DMS153 treated with DMSO at 0.1 percent for 48 hours (cell line): ENCODE measurements around the gene MARCHF4.
"Not testable (repeated sequence)": the region's sequence is repeated elsewhere in the genome, so short reads cannot be mapped to it uniquely, and the experiment has no call there.

Experiments used
- DNase-seq: peaks from one replicate; lab custom pipeline; 2025; ENCODE audit not compliant: unreplicated experiment; lab: John Stamatoyannopoulos, UW

MARCHF4 gene

GRCh38 chr2:216392018-216392562 lies 19.8 kb upstream of the MARCHF4 start:
- DNase-seq: no peak

DNA sequence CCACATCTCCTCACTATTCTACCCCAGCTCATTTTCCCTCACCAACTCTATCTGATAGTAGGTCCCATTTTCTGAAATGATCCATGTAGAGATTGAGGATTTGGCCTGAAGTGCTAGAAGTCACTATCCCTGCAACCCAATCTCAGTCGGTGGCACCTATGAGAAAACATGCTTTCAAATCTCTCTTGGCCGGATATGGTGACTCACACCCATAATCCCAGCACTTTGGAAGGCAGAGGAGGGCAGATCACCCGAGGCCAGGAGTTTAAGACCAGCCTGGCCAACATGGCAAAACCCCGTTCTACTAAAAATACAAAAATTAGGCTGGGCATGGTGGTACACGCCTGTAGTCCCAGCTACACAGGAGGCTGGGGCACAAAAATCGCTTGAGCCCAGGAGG lies 19.1 kb upstream of the MARCHF4 start:
- no peak for DNase-seq

DNA sequence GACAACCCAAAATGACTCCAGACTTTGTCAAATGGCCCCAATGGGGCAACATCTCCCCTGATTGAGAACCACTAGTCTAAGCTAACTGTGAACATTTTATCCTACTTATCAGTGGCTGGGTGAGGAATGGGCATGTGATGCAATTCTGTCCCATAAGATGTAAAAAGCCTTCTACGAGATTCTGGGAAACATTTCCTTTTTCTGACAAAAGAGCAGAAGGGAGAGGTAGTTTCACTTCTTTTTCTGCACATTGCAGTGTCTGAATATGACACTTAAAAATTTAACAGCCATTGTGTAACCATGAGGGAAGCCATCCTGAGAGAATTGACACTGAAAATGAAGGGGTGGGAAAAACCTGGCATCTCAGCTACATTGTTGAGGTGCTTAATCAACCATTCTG lies 17.3 kb upstream of the MARCHF4 start:
- DNase-seq: no peak

DNA sequence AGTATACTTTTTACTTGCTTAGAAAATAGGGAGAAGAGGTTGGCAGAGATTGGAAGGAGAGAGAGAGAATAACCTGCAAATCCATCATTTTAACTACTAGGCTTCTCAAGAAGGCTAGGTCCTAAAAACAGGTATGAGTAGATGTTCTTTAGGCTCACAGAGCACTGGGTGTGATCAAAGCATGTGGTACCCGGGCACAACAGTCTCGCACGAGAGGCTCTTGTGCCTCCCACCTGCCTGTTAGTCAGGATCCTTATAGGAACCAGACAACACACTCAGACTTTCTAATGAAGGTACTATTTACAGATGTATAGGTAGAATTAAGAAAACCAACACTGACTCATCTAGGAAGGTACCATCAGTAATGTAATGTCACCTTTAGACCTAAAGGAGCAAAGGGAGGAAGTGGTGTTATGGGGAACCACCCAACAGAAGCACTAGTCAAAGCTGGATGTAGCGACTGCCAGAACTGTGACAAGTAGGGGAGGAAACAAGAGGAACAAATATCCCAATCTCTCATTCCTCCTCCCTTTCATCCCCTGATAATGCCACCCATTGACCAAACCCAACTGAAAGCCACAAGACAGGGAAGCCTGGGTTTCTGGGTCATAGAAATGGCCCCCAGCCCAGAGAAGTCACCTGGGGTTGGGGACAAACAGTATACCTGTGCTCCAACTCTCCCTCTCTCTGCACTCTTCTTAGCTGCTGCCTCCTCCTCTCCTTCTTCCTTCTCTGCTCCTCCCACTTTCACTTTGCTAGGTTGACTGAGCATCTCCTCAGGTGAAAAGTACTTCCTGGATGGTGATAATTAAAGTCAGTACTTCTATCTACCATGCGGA lies 16.0 kb upstream of the MARCHF4 start:
- no peak for DNase-seq

GRCh38 chr2:216387262-216387661 lies 15.0 kb upstream of the MARCHF4 start:
- DNase-seq: no peak

DNA sequence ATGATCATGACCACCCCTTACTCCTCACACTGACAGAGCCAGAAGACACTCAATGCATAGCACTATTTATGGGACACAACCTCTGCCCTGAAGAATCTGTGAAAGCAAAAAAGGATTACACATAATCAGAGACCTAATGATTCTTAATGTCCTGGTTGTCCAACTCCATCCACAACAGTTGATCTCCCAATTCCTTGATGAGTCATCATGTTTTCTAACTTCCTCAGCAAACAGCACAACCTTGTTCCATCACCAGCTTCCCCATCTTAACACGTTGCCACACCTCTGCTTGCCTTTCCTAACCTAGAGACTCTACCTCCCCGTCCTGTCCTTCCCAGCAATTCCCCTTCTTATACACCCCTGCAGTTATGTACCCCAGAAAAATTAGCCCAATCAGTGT lies 13.2 kb upstream of the MARCHF4 start:
- no peak for DNase-seq

DNA sequence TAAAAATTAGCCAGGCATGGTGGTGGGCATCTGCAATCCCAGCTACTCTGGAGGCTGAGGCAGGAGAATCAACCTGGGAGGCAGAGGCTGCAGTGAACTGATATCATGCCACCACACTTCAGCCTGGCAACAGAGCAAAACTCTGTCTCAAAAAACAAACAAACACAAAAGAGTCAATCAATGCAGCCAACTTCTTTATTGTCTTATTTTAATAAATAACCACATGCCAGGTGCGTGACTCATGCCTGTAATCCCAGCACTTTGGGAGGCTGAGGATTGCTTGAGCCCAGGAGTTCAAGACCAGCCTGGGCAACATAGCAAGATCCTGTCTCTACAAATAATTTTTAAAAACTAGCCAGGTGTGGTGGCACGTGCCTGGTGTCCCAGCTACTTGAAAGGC lies 12.1 kb upstream of the MARCHF4 start:
- not testable (repeated sequence) for DNase-seq

DNA sequence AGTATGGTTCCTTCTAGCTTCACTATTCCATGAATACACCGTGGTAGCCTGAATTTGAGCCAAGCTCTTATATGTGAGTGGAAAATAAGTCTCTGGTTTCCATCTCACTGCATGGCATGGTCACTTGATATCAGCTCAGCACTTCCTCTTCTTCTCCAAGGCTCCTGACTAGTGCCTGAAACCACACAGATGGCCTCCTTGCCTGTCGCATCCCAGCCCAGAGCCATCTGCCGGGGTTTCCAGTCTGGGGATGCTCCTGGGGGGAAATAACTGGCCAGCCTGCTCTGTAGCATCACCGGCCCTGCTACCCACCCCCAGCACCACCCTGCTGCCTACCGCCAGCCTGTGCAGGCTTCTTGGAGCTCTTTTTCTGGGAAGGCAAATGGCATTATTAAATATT lies 7.7 kb upstream of the MARCHF4 start:
- DNase-seq: no peak

DNA sequence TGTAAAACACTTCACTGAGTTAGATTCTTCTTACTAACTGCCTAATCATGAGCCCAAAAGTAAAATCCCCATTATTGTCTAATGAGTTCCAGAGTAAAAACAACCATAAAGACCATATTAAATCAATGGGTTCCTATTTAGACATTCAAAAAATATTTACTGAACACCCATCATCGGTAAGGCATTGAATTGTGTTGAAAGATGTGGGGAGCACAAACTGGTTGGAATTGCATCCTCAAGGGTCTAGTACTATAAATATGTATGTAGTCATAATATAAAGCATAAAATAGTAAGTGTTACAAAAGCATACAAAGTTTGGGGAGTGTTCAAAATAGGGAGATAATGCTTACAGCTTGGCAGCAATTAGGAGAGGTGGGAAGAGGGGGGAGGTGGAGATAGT lies 3.0 kb upstream of the MARCHF4 start:
- no peak for DNase-seq

DNA sequence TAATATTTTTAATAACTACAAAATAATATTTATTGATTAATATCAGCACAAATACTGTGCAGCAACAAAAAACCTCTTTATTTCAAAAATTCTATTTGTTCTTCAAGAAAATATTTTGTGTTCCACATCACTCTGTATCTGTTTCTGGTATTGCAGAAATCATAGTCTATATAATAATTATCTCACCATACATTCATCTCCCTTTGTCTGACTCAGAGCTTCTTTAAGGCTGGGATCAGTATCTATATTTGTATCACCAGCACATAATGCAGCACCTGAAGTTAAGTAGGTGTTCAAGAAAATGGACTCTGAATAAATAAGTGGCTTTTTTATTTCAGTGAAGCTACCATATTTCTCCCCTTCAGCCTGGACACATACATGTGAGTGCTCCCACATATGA lies 1.6 kb upstream of the MARCHF4 start:
- DNase-seq: no peak

- DNase-seq: no peak
These were observed 543 bp upstream of the MARCHF4 start for GRCh38 chr2:216372761-216373291.

GRCh38 chr2:216370961-216371712 lies 1.1 kb downstream of the MARCHF4 start:
- DNase-seq: peak; percentile 21

- DNase-seq: no peak
These were observed 2.5 kb downstream of the MARCHF4 start for GRCh38 chr2:216369821-216370220.

DNA sequence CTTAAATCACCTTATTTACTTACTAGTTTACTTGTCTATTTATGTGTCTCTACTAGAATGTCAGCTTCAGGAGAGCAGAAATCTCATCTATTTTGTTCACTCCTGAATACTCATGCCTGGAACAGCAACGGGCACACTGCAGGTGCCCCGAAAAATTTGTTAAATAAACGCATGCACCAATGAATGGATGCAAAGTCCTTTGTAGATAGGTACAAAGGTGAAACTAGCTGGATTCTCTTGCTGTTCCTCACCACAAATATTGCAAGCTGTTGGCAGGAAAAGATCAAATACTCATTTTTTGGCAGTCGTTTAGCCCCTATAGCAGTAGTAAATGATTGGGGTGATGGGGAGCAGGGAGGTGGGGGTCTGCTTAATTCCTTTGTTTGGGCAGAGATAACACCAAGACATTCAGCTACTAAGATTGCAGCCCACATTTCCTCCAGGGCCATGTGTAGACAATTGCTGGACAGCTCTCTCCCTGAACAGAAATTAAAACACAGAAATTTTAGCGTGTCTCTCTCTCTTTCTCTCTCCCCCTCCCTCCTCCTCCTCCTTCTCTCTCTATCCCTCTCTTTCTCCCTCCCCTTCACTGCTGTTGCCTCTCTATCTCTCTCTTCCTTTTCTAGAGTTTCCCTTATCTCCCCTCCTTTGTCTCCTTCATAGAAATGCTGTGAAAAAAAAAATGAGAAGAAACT lies 5.4 kb downstream of the MARCHF4 start:
- no peak for DNase-seq

GRCh38 chr2:216365518-216365917 lies 6.8 kb downstream of the MARCHF4 start:
- DNase-seq: no peak

- no peak for DNase-seq
These were observed 9.1 kb downstream of the MARCHF4 start for GRCh38 chr2:216363221-216363620.

DNA sequence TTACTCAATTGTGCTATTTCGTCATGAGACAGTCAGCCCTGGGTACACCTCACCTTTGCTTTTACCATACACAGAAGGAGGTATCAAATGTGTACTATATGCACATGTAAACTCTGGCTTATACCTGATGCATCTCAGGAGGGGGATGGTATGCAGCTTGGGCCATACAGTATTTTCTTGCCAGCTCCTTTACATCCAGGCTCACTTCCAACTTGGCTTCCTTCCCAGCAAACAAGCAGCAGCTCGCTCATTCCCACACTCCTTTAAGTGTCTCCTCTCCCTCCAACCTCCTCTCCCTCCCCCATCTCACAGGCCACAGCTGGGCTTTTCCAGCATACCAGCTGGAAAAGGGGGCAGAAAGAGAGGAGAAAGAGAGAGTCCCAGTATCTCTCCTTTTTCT lies 9.6 kb downstream of the MARCHF4 start:
- no peak for DNase-seq

DNA sequence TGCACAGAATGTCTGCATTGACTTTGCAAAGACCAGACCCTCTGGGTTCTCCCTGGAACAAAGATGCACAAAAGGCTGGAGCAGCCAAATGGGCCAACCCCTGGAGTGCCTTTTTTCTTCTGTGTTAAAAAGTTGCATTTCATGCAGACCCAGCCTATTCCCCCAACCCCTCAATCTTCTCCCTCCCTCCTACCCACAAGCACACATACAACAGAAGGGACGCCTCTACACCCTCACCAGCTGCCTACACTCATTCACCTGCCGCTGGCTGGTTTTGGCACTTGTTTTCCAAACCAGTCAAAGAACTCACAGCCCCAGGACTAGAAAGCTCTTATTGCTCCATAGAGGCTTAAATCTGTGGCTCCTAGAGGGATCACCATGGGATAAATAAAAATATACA lies 16.6 kb downstream of the MARCHF4 start:
- no peak for DNase-seq

GRCh38 chr2:216354306-216354705 lies 18.0 kb downstream of the MARCHF4 start:
- DNase-seq: no peak

GRCh38 chr2:216352653-216353270 lies 19.5 kb downstream of the MARCHF4 start:
- DNase-seq: no peak
